NT2/D1 (cell line): ENCODE results near the gene NCL.

Source experiments
- DNase-seq: peaks from one replicate; pipeline ENCODE4 v3.0.0-alpha.2; 2011; ENCODE audit warnings: low read depth, low spot score
- H3K27me3 ChIP-seq: 2 replicates; pipeline ENCODE4 v1.6.0; 2011; ENCODE audit warnings: mild to moderate bottlenecking; ENCODE audit not compliant: insufficient read length, insufficient read depth
- H3K36me3 ChIP-seq: 2 replicates; pipeline ENCODE4 v1.6.1; 2011; ENCODE audit warnings: mild to moderate bottlenecking, low read length, mixed read lengths; ENCODE audit not compliant: insufficient read depth, insufficient read length
- H3K4me1 ChIP-seq: 2 replicates; pipeline ENCODE4 v1.5.1; 2011; ENCODE audit not compliant: insufficient read depth, insufficient read length
- H3K4me3 ChIP-seq: 2 replicates; pipeline ENCODE4 v1.5.1; 2011; ENCODE audit warnings: low read depth; ENCODE audit not compliant: insufficient read length
- H3K9ac ChIP-seq: 2 replicates; pipeline ENCODE4 v1.6.0; 2011; ENCODE audit warnings: low read depth; ENCODE audit not compliant: insufficient read length
- H3K9me3 ChIP-seq: 2 replicates; pipeline ENCODE4 v1.5.1; 2011; ENCODE audit warnings: mild to moderate bottlenecking, low read length; ENCODE audit not compliant: insufficient read depth
- SUZ12 ChIP-seq: IDR thresholded peaks from 2 replicates; pipeline ENCODE4 v1.6.1; 2011; ENCODE audit not compliant: insufficient read length, insufficient read depth; ENCODE audit errors: extremely low read depth
- YY1 ChIP-seq: IDR thresholded peaks from 2 replicates; pipeline ENCODE4 v1.6.1; 2011; ENCODE audit not compliant: insufficient read length, insufficient read depth
- ZNF274 ChIP-seq: IDR thresholded peaks from 2 replicates; pipeline ENCODE4 v1.6.1; 2011; ENCODE audit warnings: mild to moderate bottlenecking, low read depth, low read length

NCL gene

GRCh38 chr2:231457101-231457500 lies 7.2 kb downstream of the NCL start:
- Histone ChIP-seq H3K4me3 (no peak overlapping the region), H3K9me3 (no peaks in the 10 kb centered on the region), H3K9ac (no peak overlapping the region), H3K36me3 (peaks cover 99% of the 10 kb centered on the region), H3K4me1 (peaks cover 8% of the 10 kb centered on the region), H3K27me3 (no peaks in the 10 kb centered on the region)
- no peak for TF ChIP-seq YY1
- TF ChIP-seq ZNF274: no peak
- TF ChIP-seq SUZ12: no peak
- DNase-seq: no peak

- no peak for DNase-seq
- no peaks in the 10 kb centered on the region for H3K9me3 ChIP-seq
- H3K36me3 ChIP-seq: peaks cover 99% of the 10 kb centered on the region
- no peak overlapping the region for H3K4me3 ChIP-seq
- no peaks in the 10 kb centered on the region for H3K27me3 ChIP-seq
- TF ChIP-seq YY1 (no peak), SUZ12 (no peak)
- H3K4me1 ChIP-seq: peaks cover 8% of the 10 kb centered on the region
- H3K9ac ChIP-seq: no peak overlapping the region
Observed at GRCh38 chr2:231456295-231457004, 7.8 kb downstream of the NCL start.

GRCh38 chr2:231455890-231456289 lies 8.4 kb downstream of the NCL start:
- Histone ChIP-seq H3K9ac (no peak overlapping the region), H3K9me3 (no peaks in the 10 kb centered on the region), H3K4me3 (no peak overlapping the region), H3K4me1 (peaks cover 7% of the 10 kb centered on the region), H3K27me3 (no peaks in the 10 kb centered on the region), H3K36me3 (peaks cover 95% of the 10 kb centered on the region)
- TF ChIP-seq ZNF274: no peak
- no peak for TF ChIP-seq SUZ12
- TF ChIP-seq YY1: no peak
- DNase-seq: no peak

GRCh38 chr2:231455222-231455621 lies 9.1 kb downstream of the NCL start:
- H3K4me1 ChIP-seq: peaks cover 7% of the 10 kb centered on the region
- no peaks in the 10 kb centered on the region for H3K27me3 ChIP-seq
- H3K36me3 ChIP-seq: peaks cover 88% of the 10 kb centered on the region
- no peaks in the 10 kb centered on the region for H3K9me3 ChIP-seq
- no peak overlapping the region for H3K9ac ChIP-seq
- DNase-seq: no peak
- TF ChIP-seq ZNF274: no peak
- no peak for TF ChIP-seq SUZ12
- TF ChIP-seq YY1: no peak
- no peak overlapping the region for H3K4me3 ChIP-seq

GRCh38 chr2:231454361-231454791 lies 9.9 kb downstream of the NCL start:
- no peak overlapping the region for H3K4me3 ChIP-seq
- no peak for TF ChIP-seq ZNF274
- no peak for TF ChIP-seq SUZ12
- no peak for TF ChIP-seq YY1
- DNase-seq: no peak
- peaks cover 80% of the 10 kb centered on the region for H3K36me3 ChIP-seq
- H3K4me1 ChIP-seq: peaks cover 7% of the 10 kb centered on the region
- H3K9ac ChIP-seq: no peak overlapping the region
- H3K27me3 ChIP-seq: no peaks in the 10 kb centered on the region
- H3K9me3 ChIP-seq: no peaks in the 10 kb centered on the region

- Histone ChIP-seq H3K36me3 (peaks cover 65% of the 10 kb centered on the region), H3K4me3 (no peak overlapping the region), H3K9me3 (no peaks in the 10 kb centered on the region), H3K9ac (no peak overlapping the region), H3K27me3 (no peaks in the 10 kb centered on the region), H3K4me1 (peaks cover 7% of the 10 kb centered on the region)
- no peak for TF ChIP-seq ZNF274
- TF ChIP-seq YY1: no peak
- no peak for TF ChIP-seq SUZ12
- DNase-seq: no peak
Observed at GRCh38 chr2:231452799-231453508, 11.3 kb downstream of the NCL start.

- Histone ChIP-seq H3K4me3 (no peak overlapping the region), H3K36me3 (peaks cover 42% of the 10 kb centered on the region)
- DNase-seq: no peak
Observed at GRCh38 chr2:231450548-231450989, 13.7 kb downstream of the NCL start.

More at GRCh38 chr2:231450548-231450989, 13.7 kb downstream of the NCL start:
- Histone ChIP-seq H3K9ac (no peak overlapping the region), H3K9me3 (no peaks in the 10 kb centered on the region), H3K4me1 (peaks cover 5% of the 10 kb centered on the region), H3K27me3 (no peaks in the 10 kb centered on the region)
- no peak for TF ChIP-seq ZNF274
- no peak for TF ChIP-seq YY1
